ENCODE results near the gene NAPEPLD.
"Not testable (repeated sequence)": the region's sequence is repeated elsewhere in the genome, so short reads cannot be mapped to it uniquely, and the experiment has no call there.

Gene NAPEPLD

DNA sequence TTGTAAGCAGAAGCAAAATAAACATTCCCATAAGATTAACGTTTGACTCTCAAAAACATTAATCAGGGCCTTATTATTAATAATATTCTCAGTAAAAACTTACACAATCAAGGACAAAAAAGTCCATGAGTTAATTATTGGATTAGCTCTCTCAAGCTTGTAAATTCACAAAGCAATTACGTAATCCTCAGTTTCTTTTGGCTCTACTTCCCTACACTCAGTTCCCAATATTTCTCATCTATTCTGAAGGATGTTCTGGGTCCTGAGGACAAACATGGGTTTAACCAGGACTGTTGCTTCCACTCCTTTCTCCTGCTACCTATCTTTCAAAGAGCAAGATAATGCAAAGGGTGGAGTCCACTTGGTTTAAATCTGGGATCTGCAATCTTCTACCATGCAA, 89.4 kb downstream of the NAPEPLD start:
- DNase-seq: no peak

DNA sequence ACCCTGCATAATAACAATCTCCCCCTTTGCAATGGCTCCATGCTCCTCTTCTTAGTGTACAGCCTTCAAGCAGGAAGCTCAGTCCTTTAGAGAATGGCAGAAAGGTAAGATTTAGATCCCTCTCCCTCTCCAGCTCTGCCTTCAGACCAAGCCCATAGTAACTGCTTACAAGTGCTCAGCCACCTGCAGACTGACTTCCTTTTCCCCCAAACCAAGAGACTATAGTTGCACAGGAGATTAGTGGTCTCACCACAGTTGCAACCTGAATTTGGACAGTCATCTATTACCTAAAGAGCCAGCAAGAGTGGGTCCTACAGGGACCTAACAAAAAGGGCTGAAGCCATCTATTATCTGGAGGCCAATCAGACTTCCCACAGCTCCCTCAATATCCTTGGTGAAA, 90.8 kb downstream of the NAPEPLD start:
- no peak for DNase-seq

DNA sequence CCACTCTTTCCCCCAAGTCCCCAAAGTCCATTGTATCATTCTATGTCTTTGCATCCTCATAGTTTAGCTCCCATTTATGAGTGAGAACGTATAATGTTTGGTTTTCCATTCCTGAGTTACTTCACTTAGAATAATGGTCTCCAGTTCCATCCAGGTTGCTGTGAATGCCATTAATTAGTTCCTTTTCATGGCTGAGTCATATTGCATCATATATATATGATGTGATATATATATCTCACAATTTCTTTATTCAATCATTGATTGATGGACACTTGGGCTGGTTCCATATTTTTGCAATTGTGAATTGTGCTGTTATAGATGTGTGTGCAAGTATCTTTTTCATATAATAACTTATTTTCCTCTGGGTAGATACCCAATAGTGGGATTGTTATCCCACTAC, 92.9 kb downstream of the NAPEPLD start:
- DNase-seq: not testable (repeated sequence)

DNA sequence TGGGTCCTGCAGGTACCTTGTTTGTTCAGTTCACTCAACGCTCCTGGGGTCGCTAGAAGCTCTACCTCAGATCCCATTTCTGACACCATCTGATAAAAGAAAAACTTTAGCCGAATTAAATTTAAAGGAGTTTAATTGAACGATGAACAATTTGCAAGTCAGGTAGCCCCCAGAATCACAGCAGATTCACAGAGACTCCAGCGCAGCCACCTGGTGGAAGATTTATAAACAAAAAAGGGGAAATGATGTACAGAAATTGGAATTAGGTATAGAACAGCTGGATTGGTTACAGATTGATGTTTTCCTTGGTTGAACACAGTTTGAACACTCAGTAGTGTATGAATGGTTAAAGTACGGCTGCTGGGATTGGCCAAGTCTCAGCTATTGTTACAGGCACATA, 97.4 kb downstream of the NAPEPLD start:
- no peak for DNase-seq
